ENCODE measurements around the gene CCDC88C.

DNA sequence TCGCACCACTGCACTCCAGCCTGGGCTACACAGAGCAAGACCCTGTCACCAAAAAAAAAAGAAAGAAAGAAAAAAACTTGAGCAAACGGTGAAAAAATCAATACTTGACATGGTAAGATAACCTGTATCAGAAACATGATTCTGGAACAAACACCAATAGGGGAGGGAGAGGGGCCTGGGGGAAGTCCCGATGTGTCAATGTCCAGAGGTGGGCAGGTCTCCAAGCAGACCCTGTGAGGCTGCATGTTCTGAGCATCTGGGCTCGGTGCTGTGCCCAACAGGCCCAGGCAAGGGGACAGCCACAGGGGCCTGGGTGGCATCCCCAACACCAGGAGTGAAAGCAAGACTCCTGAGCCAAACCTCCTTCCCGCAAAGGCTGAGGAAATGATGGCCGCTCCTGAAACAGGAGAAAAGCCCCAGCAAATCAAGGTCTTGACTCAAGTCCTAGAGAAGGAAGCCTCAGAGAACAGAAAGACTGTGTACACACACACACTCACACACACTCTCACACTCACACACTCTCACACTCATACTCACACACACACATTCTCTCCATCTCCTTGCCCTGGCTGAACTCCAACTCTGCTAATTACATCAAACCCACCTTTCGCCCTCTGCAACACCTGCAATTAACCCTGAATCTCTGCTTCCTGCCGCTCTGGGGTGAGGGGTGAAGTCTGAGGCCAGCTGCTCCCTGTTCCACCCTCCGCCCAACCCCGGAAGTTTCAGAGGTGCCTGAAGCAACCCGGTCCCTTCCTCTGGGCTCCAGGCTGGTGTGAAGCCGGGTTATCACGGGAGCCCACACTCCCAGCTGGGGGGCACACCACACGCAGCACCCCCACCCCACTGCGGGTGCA, 20.4 kb downstream of the CCDC88C start:
- TF ChIP-seq, protein P1, sequence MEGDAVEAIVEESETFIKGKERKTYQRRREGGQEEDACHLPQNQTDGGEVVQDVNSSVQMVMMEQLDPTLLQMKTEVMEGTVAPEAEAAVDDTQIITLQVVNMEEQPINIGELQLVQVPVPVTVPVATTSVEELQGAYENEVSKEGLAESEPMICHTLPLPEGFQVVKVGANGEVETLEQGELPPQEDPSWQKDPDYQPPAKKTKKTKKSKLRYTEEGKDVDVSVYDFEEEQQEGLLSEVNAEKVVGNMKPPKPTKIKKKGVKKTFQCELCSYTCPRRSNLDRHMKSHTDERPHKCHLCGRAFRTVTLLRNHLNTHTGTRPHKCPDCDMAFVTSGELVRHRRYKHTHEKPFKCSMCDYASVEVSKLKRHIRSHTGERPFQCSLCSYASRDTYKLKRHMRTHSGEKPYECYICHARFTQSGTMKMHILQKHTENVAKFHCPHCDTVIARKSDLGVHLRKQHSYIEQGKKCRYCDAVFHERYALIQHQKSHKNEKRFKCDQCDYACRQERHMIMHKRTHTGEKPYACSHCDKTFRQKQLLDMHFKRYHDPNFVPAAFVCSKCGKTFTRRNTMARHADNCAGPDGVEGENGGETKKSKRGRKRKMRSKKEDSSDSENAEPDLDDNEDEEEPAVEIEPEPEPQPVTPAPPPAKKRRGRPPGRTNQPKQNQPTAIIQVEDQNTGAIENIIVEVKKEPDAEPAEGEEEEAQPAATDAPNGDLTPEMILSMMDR (IDR thresholded peaks at IDR 0.05) = no peak
- TF ChIP-seq POLR2A (IDR thresholded peaks at IDR 0.05) = no peak
